GM18861 (cell line): ENCODE results near the gene TPPP3.
"Not testable (repeated sequence)": the region's sequence is repeated elsewhere in the genome, so short reads cannot be mapped to it uniquely, and the experiment has no call there.

Experiments used
- ATAC-seq: cut with Tn5 transposase; IDR thresholded peaks from one replicate; pipeline ENCODE4 v1.9.1; 2021; ENCODE audit not compliant: unreplicated experiment

TPPP3 gene

DNA sequence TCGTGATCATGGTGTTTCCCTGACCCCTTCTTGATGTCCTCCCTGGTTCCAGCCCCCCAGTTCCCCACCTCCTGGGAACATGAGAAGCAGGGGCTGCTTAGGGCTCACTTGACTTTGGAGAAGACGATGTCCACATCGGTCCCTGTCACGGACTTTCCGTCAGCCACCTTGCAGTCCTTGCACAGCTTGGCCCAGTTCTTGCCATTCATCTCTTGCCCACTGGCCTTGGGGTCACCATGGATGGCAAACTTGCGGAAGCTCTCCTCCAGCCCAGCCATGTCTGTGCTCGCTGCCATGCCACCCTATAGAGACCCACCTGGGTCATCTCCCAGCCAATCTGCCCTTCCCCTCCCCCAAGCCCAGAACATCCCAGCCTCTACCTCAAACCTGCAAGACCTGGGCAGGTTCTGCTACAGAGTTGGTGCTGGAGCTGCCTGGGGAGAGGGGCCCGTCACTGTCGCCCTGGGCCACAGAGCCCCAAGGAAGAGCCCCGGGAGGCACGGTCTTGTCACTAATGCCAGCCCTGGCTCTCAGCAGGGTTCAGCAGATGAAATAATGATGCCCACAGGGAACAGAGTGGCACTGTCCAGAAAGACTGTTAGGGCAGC is 2.4 kb downstream of the TPPP3 start:
- ATAC-seq, result no peak

DNA sequence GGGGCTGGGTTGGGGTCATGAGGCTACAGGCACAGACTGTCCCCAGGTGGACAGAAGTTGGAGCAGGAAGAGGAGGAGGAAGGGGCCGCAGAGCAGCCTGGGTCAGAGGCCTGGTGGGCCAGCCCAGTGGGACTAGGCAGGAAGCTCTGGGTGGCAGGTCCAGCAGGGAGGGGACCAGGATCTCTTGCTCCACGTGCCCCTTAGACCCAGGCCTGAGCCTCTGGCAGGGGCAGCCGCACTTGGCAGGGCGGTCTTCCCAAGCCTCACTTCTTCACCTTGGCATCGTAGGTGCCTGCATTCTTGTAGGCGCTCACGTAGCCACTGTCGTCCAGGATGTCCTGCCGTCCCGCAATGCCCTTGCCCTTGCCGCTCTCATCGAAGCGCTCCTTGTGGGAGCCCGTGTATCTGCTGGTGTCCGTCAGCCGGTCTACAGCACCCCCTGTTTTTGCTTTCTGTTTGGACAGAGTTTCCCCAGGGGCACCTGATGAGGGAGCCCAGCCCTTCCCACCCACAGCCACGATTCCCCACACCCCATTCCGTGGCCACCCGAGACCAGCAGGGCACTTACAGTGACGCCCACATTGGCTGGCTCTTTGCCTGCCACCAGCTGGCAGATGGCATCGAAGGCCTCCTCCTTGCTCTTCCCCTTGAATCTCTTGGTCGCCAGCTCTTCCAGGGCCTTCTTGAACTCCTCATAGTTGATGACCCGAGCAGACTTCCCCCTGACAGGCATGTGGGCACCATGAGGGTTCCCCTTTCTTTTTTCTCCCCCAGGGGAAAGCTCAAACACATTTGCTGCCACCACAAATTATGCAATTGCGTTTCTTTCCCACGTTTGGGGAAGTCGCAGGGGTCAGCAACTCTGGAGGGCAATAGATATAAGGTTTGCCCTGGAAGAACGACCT is 3.1 kb downstream of the TPPP3 start:
- no peak for ATAC-seq

DNA sequence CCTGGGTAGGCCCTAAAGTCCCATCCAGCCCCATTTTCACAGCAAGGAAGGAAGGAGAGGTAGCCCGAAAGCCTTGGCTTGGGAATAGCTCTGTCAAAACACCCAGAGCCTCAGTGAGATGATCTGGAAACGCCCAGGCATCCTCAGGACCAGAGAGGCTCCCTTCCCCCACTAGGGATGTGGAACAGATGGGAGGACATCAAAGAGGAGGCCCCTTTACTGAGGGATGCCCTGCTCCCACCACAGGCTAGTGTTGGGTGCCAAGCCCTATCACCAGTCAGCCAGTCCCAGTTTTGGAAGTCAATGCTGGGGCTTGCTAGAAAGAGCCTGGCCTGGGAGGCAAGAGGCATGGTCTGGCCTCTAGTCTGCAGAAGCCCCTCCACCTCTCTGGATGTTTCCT is 4.7 kb downstream of the TPPP3 start:
- ATAC-seq, result no peak

DNA sequence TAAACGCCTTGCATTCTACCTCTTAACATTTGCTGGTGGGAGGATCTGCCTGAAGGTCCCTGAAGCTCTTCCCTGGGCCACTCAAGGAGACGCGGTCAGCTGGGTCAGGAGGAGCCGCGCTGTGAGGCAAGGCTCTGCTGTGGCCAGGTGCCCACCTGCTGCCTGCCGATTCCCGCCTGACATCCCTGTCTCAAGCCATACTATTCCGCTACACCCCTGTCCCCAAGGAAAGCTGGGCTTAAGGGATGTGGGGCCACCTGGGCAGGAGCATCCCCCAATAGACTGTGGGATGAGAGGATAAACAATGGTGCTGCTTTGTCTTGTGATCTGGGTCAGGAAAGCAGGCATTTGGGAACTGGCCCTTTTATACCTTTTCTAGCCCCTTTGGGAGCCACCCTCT is 5.1 kb downstream of the TPPP3 start:
- ATAC-seq, result no peak

DNA sequence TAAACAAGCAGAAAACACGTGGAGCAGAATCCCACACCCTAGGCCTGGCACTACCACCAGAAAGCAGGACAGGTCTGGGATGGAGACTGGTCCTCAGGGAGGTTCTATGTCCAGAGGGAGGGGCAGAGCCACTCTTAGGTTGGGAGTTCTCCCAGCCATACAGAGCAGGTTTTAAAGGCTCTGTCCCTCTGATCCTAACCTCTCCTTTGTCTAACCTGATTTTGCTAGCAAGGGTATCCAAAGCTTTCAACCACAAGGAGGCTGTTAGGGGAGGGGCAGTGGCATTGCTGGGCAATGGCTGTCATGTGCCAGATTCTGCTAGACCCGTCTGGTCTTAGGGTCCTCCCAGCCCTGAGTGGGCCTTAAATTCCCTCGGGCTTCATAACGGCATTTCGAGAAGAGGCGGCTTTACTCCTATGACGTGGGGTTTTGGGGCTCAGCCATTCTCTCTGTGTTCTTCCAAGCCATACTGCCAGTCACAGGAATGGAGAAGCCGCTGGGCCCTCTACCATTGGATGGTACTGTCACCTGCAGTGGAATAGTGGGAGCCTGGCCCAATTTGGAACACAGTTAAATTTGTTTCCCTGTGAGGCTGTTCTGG is 5.7 kb downstream of the TPPP3 start:
- ATAC-seq, result no peak

DNA sequence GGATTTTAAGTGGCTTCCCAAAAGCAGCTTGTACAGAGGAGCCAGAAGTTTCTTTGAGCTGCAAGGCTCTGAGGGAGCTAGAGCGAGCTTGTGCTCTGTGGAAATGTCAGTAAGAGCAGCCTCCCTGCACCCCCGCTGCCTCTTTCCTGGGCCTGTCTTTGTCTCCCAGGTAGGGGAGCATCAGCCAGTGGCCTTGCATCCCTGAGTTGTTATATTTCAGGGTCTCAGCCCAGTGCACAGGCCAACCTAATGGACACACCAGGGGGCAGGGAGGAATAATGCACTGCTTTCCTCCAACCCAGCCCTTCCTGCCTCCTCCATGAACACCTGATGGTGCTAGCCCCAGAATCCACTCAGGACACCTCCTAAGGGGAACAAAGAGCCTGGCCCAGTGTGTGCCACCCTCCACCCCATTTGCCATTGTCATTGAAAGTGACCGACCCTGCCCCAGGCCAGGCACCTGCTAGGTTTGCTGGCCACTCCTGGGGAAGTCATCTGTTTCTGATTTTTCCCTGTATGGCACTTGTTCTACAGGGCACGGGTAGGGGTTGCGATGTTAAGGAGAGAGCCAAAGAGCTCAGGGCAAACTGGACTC is 6.3 kb downstream of the TPPP3 start:
- ATAC-seq, result no peak

DNA sequence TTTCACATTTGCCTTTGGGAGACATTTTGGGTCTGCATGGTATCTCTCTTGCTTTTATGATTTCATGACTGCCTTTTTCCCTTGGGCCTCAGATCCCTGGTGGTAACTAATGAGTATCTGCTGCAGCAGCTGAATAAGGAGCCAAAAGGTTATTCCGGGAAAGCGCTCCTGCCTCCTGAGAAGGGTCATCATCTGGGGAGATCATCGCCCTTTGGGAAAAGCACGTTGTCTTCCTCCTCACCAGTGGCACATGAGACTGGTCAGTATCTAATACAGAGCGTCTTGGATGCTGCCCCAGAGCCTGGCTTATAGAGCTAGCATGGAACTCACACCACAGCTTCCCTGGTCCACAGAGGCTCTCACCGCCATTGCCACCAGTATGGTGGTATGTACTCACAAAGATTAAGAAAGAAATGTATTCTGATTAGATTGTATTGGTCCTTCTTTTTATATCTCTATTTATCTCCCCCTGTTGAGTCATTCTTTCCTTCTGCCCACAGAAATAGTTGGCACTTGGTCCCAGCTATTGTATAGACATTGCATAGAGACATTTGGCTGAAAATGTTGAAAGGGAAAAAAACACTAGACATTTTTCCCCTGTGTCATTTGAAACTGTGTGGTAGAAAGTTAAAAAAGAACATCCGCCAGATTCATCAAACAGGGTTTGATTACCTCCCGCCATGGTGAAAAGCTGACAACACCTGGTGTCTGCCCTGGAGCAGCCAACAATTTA is 8.4 kb downstream of the TPPP3 start:
- ATAC-seq, result no peak

DNA sequence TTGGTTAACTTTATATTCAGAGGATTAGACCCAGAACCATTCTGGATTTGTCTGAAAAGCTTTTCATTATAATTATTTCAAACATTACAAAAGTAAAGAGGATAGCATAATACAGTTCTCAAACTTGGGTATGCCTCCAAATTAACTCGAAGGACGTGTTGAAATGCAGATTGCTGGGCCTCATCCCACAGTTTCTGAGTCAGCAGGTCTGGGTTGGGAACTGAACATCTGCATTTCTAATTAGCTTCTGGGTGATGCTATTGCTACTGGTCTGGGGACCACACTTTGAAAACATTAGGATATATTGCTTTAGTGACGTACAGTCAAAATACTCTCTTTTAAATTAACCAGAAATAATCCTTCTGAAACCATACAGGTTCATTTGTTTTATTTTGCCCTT is 10.0 kb downstream of the TPPP3 start:
- no peak for ATAC-seq

DNA sequence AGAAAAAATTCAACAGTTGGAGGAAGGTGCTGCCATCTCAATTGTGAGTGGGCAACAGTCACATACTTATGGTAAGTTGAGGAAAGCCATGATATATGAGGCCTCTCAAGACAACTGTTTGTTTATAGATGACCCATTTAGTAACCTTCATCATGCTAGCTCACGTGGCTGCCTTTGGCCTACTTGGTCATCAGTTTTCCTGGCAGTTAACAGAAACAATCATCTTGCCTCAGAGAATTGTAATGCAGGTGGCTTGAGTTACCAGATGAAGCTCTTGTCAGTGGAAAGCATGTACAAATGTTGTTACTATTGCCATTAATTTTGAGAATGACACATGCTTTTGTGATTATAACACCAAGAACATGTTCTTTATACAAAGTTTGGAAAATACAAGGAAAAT is 14.7 kb downstream of the TPPP3 start:
- no peak for ATAC-seq

DNA sequence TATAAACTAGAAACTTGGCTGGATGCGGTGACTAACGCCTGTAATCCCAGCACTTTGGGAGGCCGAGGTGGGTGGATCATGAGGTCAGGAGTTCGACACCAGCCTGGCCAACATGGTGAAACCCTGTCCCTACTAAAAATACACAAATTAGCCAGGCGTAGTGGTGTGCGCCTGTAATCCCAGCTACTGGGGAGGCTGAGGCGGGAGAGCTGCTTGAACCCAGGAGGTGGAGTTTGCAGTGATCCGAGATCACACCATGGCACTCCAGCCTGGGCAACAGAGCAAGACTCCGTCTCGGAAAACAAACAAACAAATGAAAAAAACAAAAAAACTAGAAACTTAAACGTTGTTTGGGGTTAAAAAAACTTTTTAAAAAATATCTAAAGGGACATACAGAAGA is 17.3 kb downstream of the TPPP3 start:
- not testable (repeated sequence) for ATAC-seq

DNA sequence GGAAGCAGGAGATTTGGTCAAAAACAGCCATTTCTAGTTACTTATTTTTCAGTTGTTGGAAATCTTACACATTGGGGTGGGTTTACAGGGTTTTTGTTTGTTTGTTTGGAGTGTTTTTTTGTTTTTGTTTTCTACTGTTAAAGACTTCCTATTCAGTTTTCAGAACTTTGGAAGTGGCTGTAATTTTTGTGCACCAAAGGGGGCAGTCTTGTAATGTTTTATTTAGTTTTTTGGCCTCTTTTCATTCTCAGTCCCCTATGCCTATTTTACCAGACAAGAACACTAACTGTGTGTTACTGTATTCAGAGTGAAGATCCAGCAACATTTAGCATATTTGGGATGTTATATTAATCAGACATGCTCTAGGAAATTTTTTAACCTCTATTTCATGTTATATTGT is 20.6 kb downstream of the TPPP3 start:
- ATAC-seq, result no peak

DNA sequence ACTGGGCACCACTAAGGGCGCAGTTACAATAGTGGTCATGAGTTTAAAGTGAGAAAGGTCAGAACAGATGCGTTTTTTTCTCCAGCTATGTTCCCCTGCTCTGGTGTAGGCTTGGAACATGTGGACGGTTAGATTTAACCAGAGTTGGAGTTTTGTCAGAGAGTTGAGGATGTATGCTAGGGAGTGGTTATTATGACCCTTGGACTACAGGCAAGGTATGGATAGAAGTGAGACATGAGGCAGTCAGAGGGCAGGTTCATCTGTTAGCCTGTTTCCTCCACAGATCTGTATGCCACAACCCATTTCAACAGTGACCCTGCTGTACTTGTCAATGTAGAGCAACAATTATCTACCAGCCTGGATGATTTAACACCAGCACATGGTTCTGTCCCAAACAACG is 22.6 kb downstream of the TPPP3 start:
- ATAC-seq, result no peak

DNA sequence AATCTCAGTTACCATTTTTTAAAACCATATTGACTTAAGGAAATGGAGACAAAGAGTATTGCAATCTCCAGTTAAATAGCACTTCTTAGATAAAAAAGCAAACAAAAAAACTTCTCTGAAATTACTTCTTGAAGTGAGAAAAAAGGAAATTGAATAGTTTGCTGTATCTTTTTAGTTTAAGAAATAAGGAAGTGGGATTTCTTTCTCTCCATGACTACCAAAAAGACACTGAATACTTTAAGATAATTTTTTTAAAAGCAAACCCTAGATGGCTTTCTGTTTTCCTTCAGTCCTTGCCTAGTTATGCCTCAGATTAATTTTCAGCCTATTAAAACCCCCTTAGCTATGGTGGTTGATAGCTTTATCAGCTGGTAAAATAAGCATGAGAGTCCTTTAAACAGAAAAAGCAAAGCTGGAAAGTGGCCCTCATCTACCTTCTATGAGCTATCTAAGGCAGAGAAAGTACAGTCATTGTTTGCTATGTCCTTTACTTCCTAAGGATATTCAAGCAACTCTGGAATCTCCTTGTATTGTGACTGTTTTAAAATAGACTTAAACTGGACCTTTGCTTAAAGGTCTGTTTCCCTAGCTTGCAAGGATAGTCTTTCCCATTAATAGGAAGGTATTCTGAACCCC is 28.6 kb downstream of the TPPP3 start:
- ATAC-seq, result no peak

DNA sequence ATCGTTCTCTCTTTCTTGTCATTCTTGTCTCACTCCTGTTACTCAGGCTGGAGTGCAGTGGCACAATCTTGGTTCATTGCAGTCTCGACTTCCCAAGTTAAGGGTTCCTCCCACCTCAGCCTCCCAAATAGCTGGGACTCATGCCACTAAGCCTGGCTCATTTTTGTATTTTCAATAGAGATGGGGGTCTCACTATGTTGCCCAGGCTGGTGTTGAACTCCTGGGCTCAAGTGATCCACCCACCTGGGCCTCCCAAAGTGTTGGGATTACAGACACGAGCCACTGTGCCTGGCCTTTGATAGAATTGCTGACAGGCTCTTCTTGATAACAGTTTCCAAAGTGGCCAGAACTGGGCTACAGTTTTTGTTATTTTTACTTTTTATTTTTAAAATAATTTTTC is 32.3 kb downstream of the TPPP3 start:
- ATAC-seq, result no peak

DNA sequence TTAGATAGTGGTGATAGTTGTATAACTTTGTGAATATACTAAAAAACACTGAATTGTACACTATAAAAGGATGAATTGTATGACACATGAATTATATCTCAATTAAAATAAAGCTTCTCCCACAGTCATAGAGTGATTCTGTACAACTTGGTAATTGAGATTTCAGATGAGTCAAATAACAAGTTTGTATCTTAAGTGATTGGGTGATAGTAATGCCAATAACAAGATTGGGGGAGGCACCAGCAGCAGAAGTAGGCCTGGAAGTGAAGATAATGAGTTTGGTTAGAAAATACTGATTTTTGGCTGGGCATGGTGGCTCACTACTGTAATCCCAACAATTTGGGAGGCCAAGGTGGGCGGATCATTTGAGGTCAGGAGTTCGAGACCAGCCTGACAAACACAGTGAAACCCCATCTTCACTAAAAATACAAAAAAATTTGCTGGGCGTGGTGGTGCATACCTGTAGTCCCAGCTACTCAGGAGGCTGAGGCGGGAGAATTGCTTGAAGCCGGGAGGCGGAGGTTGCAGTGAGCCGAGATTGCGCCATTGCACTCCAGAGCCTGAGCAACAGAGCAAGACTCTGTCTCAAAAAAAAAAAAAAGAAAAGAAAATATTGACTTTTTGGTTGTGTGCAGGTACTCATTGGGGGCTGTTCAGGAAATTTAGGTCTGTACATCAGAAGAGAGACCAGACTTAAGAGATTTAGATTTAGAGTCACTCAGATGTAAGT is 33.6 kb downstream of the TPPP3 start:
- not testable (repeated sequence) for ATAC-seq

DNA sequence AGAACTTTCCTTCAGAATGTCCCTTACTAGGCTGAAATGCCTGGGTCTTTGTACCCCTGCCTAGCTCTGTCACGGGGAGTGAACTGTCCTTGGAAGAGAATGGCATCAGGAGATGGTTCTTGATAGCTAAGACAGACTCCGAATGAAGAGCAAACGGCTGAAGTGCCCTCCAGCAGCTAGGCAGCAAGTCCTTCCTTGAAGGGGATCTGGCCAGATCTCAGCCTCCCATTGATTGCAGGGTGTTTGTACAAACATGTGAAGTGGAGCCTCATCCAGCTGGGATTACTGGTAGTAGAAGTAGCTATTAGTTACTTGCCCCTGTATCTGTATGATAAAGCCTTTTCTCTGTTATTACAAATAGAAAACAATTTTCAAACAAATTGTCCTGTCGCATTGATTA is 35.7 kb downstream of the TPPP3 start:
- no peak for ATAC-seq

DNA sequence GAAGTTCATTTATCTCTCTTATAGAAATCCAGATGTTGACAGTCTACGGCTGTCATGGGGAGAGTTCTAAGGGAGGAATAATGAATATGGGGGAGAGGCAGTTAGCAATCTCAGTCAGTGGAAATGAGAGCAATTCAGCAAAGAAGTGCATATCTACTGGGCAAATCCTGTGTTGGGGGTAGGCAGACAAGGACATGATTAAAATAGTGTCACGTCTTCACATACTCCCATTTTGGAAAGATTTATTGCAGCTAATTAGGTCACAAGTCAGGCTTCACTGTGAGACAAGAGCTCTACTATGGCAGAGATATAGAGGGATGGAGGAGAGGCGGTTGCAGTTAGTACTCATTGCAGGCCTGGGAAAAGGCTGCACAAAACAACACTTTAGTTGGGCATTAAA is 36.9 kb downstream of the TPPP3 start:
- no peak for ATAC-seq

DNA sequence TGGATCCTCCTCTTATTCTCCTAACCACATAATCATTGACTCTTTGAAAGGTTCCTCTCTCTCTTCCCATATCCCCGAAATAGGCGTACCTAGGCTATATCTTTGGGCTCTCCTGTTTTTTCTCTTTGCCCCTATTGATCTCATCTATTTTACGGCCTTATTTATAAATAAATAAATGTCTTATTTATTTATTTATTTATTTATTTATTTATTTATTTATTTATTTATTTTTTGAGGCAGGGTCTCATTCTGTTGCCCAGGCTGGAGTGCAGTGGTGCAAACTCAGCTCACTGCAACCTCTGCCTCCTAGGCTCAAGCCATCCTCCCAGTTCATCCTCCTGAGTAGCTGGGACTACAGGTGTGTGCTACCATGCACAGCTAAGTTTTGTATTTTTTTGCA is 40.8 kb downstream of the TPPP3 start:
- ATAC-seq, result not testable (repeated sequence)

DNA sequence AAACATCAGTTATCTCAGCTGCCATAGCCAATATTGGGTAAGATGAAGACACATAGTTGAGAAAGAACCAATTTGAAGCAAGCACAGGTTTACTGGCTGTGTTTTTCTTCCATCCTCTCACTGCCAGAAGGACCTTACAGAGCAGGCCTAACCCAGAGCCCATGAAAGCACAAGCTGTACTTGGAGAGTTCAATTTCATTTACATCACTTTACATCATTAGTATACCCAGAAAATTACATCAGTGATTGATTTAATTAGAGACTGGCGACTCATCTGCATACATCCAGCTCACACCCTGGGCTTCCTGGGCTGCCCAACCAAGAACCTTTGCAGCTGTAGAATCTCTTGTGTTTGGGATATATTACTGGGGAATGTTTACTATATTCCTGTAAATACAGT is 43.0 kb downstream of the TPPP3 start:
- ATAC-seq, result no peak

DNA sequence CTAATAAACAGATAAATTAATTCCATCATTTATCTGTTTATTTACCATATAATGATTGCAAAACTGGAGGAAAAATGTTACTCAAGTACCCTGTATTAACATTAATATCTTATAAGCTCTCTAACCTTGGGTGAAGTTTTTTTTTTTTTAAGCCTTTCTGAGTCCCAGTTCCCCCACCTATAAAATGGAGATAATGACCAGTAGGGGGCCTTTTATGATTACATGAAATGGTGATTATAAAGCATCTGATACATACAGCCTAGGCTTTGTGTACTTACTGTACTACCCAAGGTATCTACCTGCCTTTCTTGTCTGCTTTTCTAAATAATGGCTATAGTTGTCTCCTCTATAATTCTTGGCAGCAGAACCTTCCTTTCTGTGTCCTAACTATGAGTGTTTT is 44.1 kb downstream of the TPPP3 start:
- ATAC-seq, result no peak
